SK-N-SH (cell line): ENCODE results near the gene CD302. TPM values are rescaled to one million over a fixed set of nuclear protein-coding genes. Genes with fewer than 3 reads are reported as not detected.
A peak's percentile ranks its signal among the peaks of the same experiment; 100 is the strongest.

Source experiments
- CTCF ChIA-PET: fragments of 300-600, 350-600 bp; formaldehyde crosslinking; extraction: SDS; loops from one replicate; lab custom pipeline; 2021; lab: Yijun Ruan, JAX
- POLR2A ChIA-PET: fragments of 350-600 bp; sonication (Branson Sonifier 250); formaldehyde crosslinking; extraction: SDS; loops from one replicate; lab custom pipeline; 2020; ENCODE audit warnings: antibody characterized with exemption, inconsistent platforms; lab: Yijun Ruan, JAX
- DNase-seq: peaks from one replicate; pipeline ENCODE4 v3.0.0; 2012
- H2AFZ ChIP-seq: fragments of 200-600 bp; sonication (generic); 2 replicates; pipeline ENCODE4 v1.8.1; 2016; ENCODE audit warnings: antibody characterized with exemption, mild to moderate bottlenecking, low read depth
- H3F3A ChIP-seq: fragments of 200-600 bp; sonication (generic); replicated peaks from 2 replicates; pipeline ENCODE3; 2016; ENCODE audit warnings: antibody characterized with exemption, mild to moderate bottlenecking; ENCODE audit not compliant: insufficient read depth
- H3K27ac ChIP-seq, 2 experiments: fragments of 200-500 bp in 1 of 2; fragments of 200-600 bp in 1 of 2; sonication (Bioruptor generic) in 1 of 2; sonication (generic), shearing (Covaris generic) in 1 of 2; 2 replicates each; pipeline versions ENCODE4 v1.5.1 to v1.6.1; 2014 to 2016; ENCODE audit warnings: low read depth in 2 of 2, inconsistent platforms in 1 of 2, low read length in 1 of 2, mild to moderate bottlenecking in 1 of 2, mixed read lengths in 1 of 2
- H3K27me3 ChIP-seq: fragments of 200-600 bp; sonication (generic), shearing (Covaris generic); 2 replicates; pipeline ENCODE4 v1.6.1; 2016; ENCODE audit warnings: mixed run types; ENCODE audit not compliant: insufficient read depth
- H3K36me3 ChIP-seq, 2 experiments: fragments of 200-500 bp in 1 of 2; fragments of 200-600 bp in 1 of 2; sonication (Bioruptor generic) in 1 of 2; sonication (generic) in 1 of 2; replicated peaks in 1 of 2; 2 replicates each; pipeline versions ENCODE3 to v1.5.1; 2014 to 2016; ENCODE audit warnings: low read length in 1 of 2, mild to moderate bottlenecking in 1 of 2; ENCODE audit not compliant: insufficient read depth in 2 of 2, control insufficient read depth in 1 of 2
- H3K4me1 ChIP-seq, 2 experiments: fragments of 200-500 bp in 1 of 2; fragments of 200-600 bp in 1 of 2; sonication (Bioruptor generic) in 1 of 2; sonication (generic), shearing (Covaris generic) in 1 of 2; 2 replicates each; pipeline versions ENCODE4 v1.5.1 to v1.6.1; 2014 to 2016; ENCODE audit warnings: low read depth in 1 of 2, low read length in 1 of 2, mixed run types in 1 of 2; ENCODE audit not compliant: insufficient read depth in 2 of 2, control insufficient read depth in 1 of 2
- H3K4me2 ChIP-seq: fragments of 200-600 bp; sonication (generic), shearing (Covaris generic); 2 replicates; pipeline ENCODE4 v1.6.1; 2017; ENCODE audit warnings: mixed run types
- H3K4me3 ChIP-seq, 2 experiments: fragments of 200-500 bp in 1 of 2; fragments of 200-600 bp in 1 of 2; sonication (Bioruptor generic) in 1 of 2; sonication (generic), shearing (Covaris generic) in 1 of 2; 2 replicates each; pipeline versions ENCODE4 v1.5.1 to v1.8.1; 2014 to 2016; ENCODE audit warnings: low read depth in 2 of 2, inconsistent platforms in 1 of 2, low read length in 1 of 2, mild to moderate bottlenecking in 1 of 2, mixed read lengths in 1 of 2, moderate library complexity in 1 of 2
- H3K79me2 ChIP-seq: fragments of 200-600 bp; sonication (generic); 2 replicates; pipeline ENCODE4 v1.8.1; 2017; ENCODE audit warnings: mild to moderate bottlenecking; ENCODE audit not compliant: insufficient read depth
- H3K9ac ChIP-seq: fragments of 200-600 bp; sonication (generic); 2 replicates; pipeline ENCODE4 v1.6.1; 2017; ENCODE audit warnings: mixed run types
- H3K9me2 ChIP-seq: fragments of 200-600 bp; sonication (generic); 2 replicates; pipeline ENCODE4 v1.6.1; 2017; ENCODE audit warnings: mixed run types
- H3K9me3 ChIP-seq: fragments of 200-600 bp; sonication (generic); 2 replicates; pipeline ENCODE4 v1.6.1; 2017; ENCODE audit warnings: mixed run types, mild to moderate bottlenecking, moderate library complexity
- H4K20me1 ChIP-seq: fragments of 200-600 bp; sonication (generic); 2 replicates; pipeline ENCODE4 v1.6.1; 2017; ENCODE audit warnings: mild to moderate bottlenecking, mixed run types; ENCODE audit not compliant: insufficient read depth
- CHD2 ChIP-seq: fragments of 150-350 bp; IDR thresholded peaks from 2 replicates; pipeline ENCODE4 v1.6.1; 2018; ENCODE audit warnings: low read length; ENCODE audit not compliant: partially characterized antibody
- FOXJ3 ChIP-seq: sonication (generic); formaldehyde crosslinking; IDR thresholded peaks from 2 replicates; pipeline ENCODE4 v1.5.1; 2020; ENCODE audit warnings: mild to moderate bottlenecking, missing genetic modification reagents
- FOXM1 ChIP-seq: IDR thresholded peaks from 2 replicates; pipeline ENCODE4 v1.4.0; 2012; ENCODE audit warnings: low read depth, mild to moderate bottlenecking
- GABPA ChIP-seq: IDR thresholded peaks from 2 replicates; pipeline ENCODE4 v1.4.0; 2012; ENCODE audit warnings: low read depth, mild to moderate bottlenecking
- GATA2 ChIP-seq: sonication (generic); formaldehyde crosslinking; IDR thresholded peaks from 2 replicates; pipeline ENCODE4 v1.5.0; 2020; ENCODE audit warnings: mild to moderate bottlenecking, missing genetic modification reagents
- JUND ChIP-seq: IDR thresholded peaks from 2 replicates; pipeline ENCODE4 v1.4.0; 2012
- MXI1 ChIP-seq: IDR thresholded peaks from 2 replicates; pipeline ENCODE4 v1.6.1; 2012; ENCODE audit warnings: mild to moderate bottlenecking, low read depth, low read length, improper control_type of control experiment
- NFIC ChIP-seq: IDR thresholded peaks from 2 replicates; pipeline ENCODE4 v1.4.0; 2012; ENCODE audit warnings: borderline replicate concordance
- POLR2AphosphoS5 ChIP-seq: IDR thresholded peaks from 2 replicates; pipeline ENCODE4 v1.6.1; 2012; ENCODE audit warnings: low read depth, low read length
- RCOR1 ChIP-seq: fragments of 150-350 bp; IDR thresholded peaks from 2 replicates; pipeline ENCODE4 v1.6.1; 2017; ENCODE audit warnings: antibody characterized with exemption, low read length
- RFX5 ChIP-seq: IDR thresholded peaks from 2 replicates; pipeline ENCODE4 v1.6.1; 2012; ENCODE audit warnings: mild to moderate bottlenecking, improper control_type of control experiment, low read length
- SMC3 ChIP-seq: IDR thresholded peaks from 2 replicates; pipeline ENCODE4 v1.6.1; 2012; ENCODE audit warnings: low read depth, low read length, improper control_type of control experiment
- TCF12 ChIP-seq: IDR thresholded peaks from 2 replicates; pipeline ENCODE4 v1.4.0; 2012
- TEAD4 ChIP-seq: IDR thresholded peaks from 2 replicates; pipeline ENCODE4 v1.4.0; 2012; ENCODE audit warnings: mild to moderate bottlenecking, borderline replicate concordance; ENCODE audit not compliant: insufficient read depth
- WGBS: methylation state at CpG from one replicate; pipeline ENCODE4 v1.1.6; 2017; ENCODE audit warnings: low lambda C conversion rate; 5-methylcytosine and 5-hydroxymethylcytosine counted together
- polyA plus RNA-seq, 3 experiments: library from polyadenylated mRNA; depleted of rRNA; stranded (reverse); fragments of >200 nt; gene quantifications; 2 replicates each; pipeline ENCODE4 v1.2.3, GENCODE V29; 2012
- TF ChIP-seq, protein P1 (sequence below): IDR thresholded peaks from 2 replicates; pipeline ENCODE4 v1.4.0; 2012; ENCODE audit warnings: low read depth
- TF ChIP-seq, protein P2 (sequence below): fragments of 200-600 bp; sonication (generic); IDR thresholded peaks from 2 replicates; pipeline ENCODE4 v1.6.1; 2017; ENCODE audit warnings: antibody characterized with exemption, mild to moderate bottlenecking, moderate library complexity
- TF ChIP-seq, protein P3 (sequence below): IDR thresholded peaks from 2 replicates; pipeline ENCODE4 v1.4.0; 2012; ENCODE audit warnings: low read depth, borderline replicate concordance

Gene CD302
- polyA plus RNA-seq, 1 of the 3 experiments (the other 2 are of a cell fraction), result 4.4 TPM

DNA sequence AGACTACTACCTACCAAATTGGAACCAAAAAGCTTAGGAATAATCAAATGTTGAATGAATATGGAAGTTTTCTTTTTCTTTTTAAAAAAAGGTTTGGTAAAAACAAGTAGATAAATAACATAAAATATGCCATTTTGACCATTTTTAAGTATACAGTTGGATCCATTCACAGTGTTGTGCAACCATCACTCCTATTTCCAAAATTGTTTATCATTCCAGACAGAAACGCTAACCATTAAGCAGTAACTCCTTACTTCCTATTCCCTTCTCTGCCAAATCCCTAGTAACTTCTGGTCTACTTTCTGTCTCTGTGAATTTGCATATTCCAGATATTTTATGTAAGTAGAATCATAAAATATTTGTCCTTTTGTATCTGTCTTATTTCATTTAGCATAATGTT, 39.8 kb downstream of the CD302 start:
- Histone ChIP-seq H3K27me3 (no peaks in the 10 kb centered on the region), H3K4me1 (no peaks in the 10 kb centered on the region), H3K4me3 (no peak overlapping the region), H3K4me2 (no peak overlapping the region), H3K9me3 (no peaks in the 10 kb centered on the region), H4K20me1 (peaks cover 39% of the 10 kb centered on the region), H3K9me2 (no peaks in the 10 kb centered on the region), H2AFZ (no peak overlapping the region), H3K36me3 (peaks cover 64 to 86% of the 10 kb centered on the region in 2 experiments), H3K79me2 (peaks cover 82% of the 10 kb centered on the region), H3F3A (peaks cover 5% of the 10 kb centered on the region), H3K27ac (no peak overlapping the region), H3K9ac (no peak overlapping the region)
- ChIA-PET POLR2A (no interaction called here), CTCF (no interaction called here)
- 87% methylated on average over 1 of the region's 1 CpG for WGBS
- no peak for DNase-seq
- no peak for TF ChIP-seq CHD2
- TF ChIP-seq RFX5, result no peak
- no peak for TF ChIP-seq TEAD4
- TF ChIP-seq FOXM1, result no peak
- TF ChIP-seq NFIC, result no peak
- TF ChIP-seq GATA2, result no peak
- TF ChIP-seq JUND, result no peak
- TF ChIP-seq, protein P1, sequence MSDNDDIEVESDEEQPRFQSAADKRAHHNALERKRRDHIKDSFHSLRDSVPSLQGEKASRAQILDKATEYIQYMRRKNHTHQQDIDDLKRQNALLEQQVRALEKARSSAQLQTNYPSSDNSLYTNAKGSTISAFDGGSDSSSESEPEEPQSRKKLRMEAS, result no peak

DNA sequence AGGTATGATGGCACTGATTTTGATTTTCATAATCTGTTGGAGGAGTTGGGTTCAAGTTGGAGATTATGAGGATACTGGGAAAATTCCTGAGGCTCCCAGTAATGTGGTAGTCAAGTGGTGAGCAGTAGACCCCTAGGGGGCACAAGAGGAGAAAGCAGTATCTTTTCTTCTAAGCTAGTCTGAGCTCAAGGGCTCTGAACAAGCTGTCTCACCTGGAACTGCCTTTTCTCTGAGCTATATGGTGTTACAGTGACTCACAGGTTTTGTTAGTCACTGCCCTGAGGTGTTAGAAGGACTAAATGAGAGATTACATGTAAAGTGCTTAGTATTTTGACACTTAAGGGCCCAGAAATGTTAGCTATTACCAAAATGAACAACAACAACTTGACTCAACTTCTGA, 42.2 kb downstream of the CD302 start:
- Histone ChIP-seq H2AFZ (no peak overlapping the region), H3K9me2 (no peaks in the 10 kb centered on the region), H3K9ac (no peak overlapping the region), H4K20me1 (peaks cover 43% of the 10 kb centered on the region), H3K27ac (no peak overlapping the region), H3F3A (peaks cover 5% of the 10 kb centered on the region), H3K79me2 (peaks cover 87% of the 10 kb centered on the region), H3K4me3 (no peak overlapping the region), H3K27me3 (no peaks in the 10 kb centered on the region), H3K9me3 (no peaks in the 10 kb centered on the region), H3K4me2 (no peak overlapping the region), H3K4me1 (no peaks in the 10 kb centered on the region), H3K36me3 (peaks cover 69 to 86% of the 10 kb centered on the region in 2 experiments)
- no peak for DNase-seq
- ChIA-PET POLR2A (interaction anchor here (0.6 kb wide), 1 partner anchor 18 kb away, joined by 3 read pairs; no protein-coding TSS in a partner anchor), CTCF (interaction anchor here (0.9 to 1.2 kb wide), 2 partner anchors 9 to 26 kb away, joined by 3 read pairs; no protein-coding TSS in a partner anchor)
- TF ChIP-seq, protein P2, sequence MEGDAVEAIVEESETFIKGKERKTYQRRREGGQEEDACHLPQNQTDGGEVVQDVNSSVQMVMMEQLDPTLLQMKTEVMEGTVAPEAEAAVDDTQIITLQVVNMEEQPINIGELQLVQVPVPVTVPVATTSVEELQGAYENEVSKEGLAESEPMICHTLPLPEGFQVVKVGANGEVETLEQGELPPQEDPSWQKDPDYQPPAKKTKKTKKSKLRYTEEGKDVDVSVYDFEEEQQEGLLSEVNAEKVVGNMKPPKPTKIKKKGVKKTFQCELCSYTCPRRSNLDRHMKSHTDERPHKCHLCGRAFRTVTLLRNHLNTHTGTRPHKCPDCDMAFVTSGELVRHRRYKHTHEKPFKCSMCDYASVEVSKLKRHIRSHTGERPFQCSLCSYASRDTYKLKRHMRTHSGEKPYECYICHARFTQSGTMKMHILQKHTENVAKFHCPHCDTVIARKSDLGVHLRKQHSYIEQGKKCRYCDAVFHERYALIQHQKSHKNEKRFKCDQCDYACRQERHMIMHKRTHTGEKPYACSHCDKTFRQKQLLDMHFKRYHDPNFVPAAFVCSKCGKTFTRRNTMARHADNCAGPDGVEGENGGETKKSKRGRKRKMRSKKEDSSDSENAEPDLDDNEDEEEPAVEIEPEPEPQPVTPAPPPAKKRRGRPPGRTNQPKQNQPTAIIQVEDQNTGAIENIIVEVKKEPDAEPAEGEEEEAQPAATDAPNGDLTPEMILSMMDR, result peak; percentile 49
- TF ChIP-seq GABPA, result no peak

DNA sequence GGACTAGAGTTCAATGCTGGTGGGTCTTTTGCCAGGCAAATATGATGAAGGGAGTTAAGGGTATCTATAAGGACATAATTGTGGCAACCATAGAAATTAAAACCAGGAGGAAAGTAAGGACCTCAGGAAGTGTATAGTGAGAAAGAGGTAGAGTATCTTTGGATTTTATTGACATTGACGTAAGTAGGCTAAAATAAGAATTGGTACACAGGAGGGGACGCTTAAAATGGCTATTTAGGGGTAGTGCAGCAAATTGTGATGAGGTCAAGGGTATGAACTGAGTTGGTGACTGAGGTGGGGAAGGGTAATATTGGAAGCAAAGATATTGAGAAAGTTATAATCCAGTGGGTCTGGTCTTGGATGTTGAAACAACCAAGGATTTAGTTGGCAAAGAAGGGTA, 43.0 kb downstream of the CD302 start:
- H3K27me3 ChIP-seq, result no peaks in the 10 kb centered on the region
- H3K36me3 ChIP-seq, result peaks cover 64 to 84% of the 10 kb centered on the region in 2 experiments
- no peak for DNase-seq
- H3K9ac ChIP-seq, result no peak overlapping the region
- H3K4me1 ChIP-seq, result no peaks in the 10 kb centered on the region
- peaks cover 5% of the 10 kb centered on the region for H3F3A ChIP-seq
- no peak overlapping the region for H3K27ac ChIP-seq
- H3K4me3 ChIP-seq, result no peak overlapping the region
- H3K4me2 ChIP-seq, result no peak overlapping the region
- H4K20me1 ChIP-seq, result peaks cover 44% of the 10 kb centered on the region
- CTCF ChIA-PET, result no interaction called here
- peaks cover 87% of the 10 kb centered on the region for H3K79me2 ChIP-seq
- H3K9me2 ChIP-seq, result no peaks in the 10 kb centered on the region
- H2AFZ ChIP-seq, result no peak overlapping the region
- 92% methylated on average over 2 of the region's 2 CpGs for WGBS
- POLR2A ChIA-PET, result no interaction called here
- no peaks in the 10 kb centered on the region for H3K9me3 ChIP-seq
- TF ChIP-seq, protein P3, sequence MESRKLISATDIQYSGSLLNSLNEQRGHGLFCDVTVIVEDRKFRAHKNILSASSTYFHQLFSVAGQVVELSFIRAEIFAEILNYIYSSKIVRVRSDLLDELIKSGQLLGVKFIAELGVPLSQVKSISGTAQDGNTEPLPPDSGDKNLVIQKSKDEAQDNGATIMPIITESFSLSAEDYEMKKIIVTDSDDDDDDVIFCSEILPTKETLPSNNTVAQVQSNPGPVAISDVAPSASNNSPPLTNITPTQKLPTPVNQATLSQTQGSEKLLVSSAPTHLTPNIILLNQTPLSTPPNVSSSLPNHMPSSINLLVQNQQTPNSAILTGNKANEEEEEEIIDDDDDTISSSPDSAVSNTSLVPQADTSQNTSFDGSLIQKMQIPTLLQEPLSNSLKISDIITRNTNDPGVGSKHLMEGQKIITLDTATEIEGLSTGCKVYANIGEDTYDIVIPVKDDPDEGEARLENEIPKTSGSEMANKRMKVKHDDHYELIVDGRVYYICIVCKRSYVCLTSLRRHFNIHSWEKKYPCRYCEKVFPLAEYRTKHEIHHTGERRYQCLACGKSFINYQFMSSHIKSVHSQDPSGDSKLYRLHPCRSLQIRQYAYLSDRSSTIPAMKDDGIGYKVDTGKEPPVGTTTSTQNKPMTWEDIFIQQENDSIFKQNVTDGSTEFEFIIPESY, result no peak
- TF ChIP-seq TCF12 (no peak), GATA2 (no peak), GABPA (no peak), FOXJ3 (no peak), NFIC (no peak), RFX5 (no peak), TEAD4 (no peak), MXI1 (no peak), SMC3 (no peak), POLR2AphosphoS5 (no peak), CHD2 (no peak), RCOR1 (no peak)
- TF ChIP-seq, protein P2, result no peak
